ENCODE data around the gene TFDP1. TPM values are rescaled to one million over a fixed set of nuclear protein-coding genes. Genes with fewer than 3 reads are reported as not detected.

Gene TFDP1
- total and polyA plus RNA-seq, 3 donors from 2014 or later: 72.4 to 135 (median 73.1) TPM

DNA sequence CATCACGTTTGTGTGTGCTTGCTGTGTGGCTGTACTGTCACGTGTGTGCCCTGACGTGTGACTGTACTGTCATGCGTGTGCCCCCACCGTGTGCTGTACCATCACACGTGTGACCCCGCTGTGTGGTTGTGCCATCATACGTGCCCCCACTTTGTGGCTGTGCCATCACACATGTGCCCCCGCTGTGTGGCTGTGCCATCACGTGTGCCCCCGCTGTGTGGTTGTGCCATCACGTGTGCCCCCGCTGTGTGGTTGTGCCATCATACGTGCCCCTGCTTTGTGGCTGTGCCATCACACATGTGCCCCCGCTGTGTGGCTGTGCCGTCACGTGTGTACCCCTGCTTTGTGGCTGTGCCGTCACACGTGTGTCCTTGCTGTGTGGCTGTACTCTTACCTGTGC lies 25.7 kb downstream of the TFDP1 start:
- H3K36me3 ChIP-seq (ENCODE audit: low read depth, missing control alignments): no peaks in the 10 kb centered on the region
- 92 to 93% methylated on average over 19 of the region's 19 CpGs for WGBS, 2 donors
- intact Hi-C loops (cut with DNase I; ENCODE audit: low total_unique reads): no loop called here

GRCh38 chr13:113611996-113612395 lies 27.4 kb downstream of the TFDP1 start:
- DNase-seq: no peak
- no peaks in the 10 kb centered on the region for H3K27me3 ChIP-seq
- no peaks in the 10 kb centered on the region for H3K9me3 ChIP-seq
- H3K4me3 ChIP-seq: no peak overlapping the region
- no peak for TF ChIP-seq POLR2A (IDR thresholded peaks at IDR 0.05)
- no peak for TF ChIP-seq CTCF (IDR thresholded peaks at IDR 0.05)
- intact Hi-C loops (cut with DNase I; ENCODE audit: low total_unique reads): no loop called here
- no peak overlapping the region for H3K27ac ChIP-seq
- 96 to 97% methylated on average over 5 of the region's 5 CpGs for WGBS, 2 donors
- H3K4me1 ChIP-seq: peaks cover 2% of the 10 kb centered on the region
- H3K36me3 ChIP-seq (ENCODE audit: low read depth, missing control alignments): no peaks in the 10 kb centered on the region

More for the DNA sequence above, 25.7 kb downstream of the TFDP1 start:
- Histone ChIP-seq H3K27ac (no peak overlapping the region), H3K4me3 (no peak overlapping the region), H3K27me3 (no peaks in the 10 kb centered on the region), H3K4me1 (peaks cover 5% of the 10 kb centered on the region), H3K9me3 (no peaks in the 10 kb centered on the region)
- no peak for TF ChIP-seq POLR2A (IDR thresholded peaks at IDR 0.05)
- no peak for TF ChIP-seq CTCF (IDR thresholded peaks at IDR 0.05)
- no peak for DNase-seq

- Histone ChIP-seq H3K4me1 (peaks cover 7% of the 10 kb centered on the region), H3K4me3 (no peak overlapping the region), H3K9me3 (no peaks in the 10 kb centered on the region), H3K36me3 (ENCODE audit: low read depth, missing control alignments) (no peaks in the 10 kb centered on the region), H3K27ac (no peak overlapping the region), H3K27me3 (no peaks in the 10 kb centered on the region)
- no peak for DNase-seq
- TF ChIP-seq POLR2A (IDR thresholded peaks at IDR 0.05): no peak
- no peak for TF ChIP-seq CTCF (IDR thresholded peaks at IDR 0.05)
- 86 to 91% methylated on average over 10 of the region's 10 CpGs for WGBS, 2 donors
- intact Hi-C loops (cut with DNase I; ENCODE audit: low total_unique reads): no loop called here
Measured at GRCh38 chr13:113612607-113613006, 28.1 kb downstream of the TFDP1 start.

DNA sequence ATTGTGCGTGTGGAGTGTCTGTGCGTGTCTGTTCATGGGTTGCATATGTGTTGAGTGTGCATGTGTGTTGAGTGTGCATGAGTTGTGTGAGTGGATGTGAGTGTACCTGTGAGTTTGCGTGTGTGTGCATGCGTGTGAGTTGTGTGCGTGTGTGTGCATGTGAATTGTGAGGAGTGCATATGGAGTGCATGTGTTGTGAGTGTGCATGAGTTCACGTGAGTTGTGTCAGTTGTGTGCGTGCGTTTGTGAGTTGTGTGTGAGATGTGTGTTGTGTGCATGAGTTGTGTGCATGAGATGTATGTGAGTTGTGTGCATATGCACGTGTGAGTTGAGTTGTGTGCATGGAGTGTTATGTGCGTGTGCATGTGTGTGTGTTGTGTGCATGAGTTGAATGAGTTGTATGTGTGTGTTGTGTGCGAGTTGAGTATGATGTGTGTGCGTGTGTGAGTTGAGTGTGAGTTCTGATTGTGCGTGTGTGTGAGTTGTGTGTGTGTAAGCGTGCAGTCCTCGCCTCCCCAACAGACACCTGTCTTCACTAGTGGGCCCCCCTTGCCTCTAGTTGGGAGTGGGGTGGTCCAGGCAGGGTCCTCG lies 29.3 kb downstream of the TFDP1 start:
- no peak for TF ChIP-seq POLR2A (IDR thresholded peaks at IDR 0.05)
- TF ChIP-seq CTCF (IDR thresholded peaks at IDR 0.05): no peak
- no peak overlapping the region for H3K27ac ChIP-seq
- peaks cover 7% of the 10 kb centered on the region for H3K4me1 ChIP-seq
- no peak overlapping the region for H3K4me3 ChIP-seq
- no peaks in the 10 kb centered on the region for H3K27me3 ChIP-seq
- WGBS, 2 donors: 83 to 89% methylated on average over 15 to 16 of the region's 16 CpGs
- intact Hi-C loops (cut with DNase I; ENCODE audit: low total_unique reads): no loop called here
- no peaks in the 10 kb centered on the region for H3K36me3 ChIP-seq (ENCODE audit: low read depth, missing control alignments)
- DNase-seq: no peak
- H3K9me3 ChIP-seq: no peaks in the 10 kb centered on the region

DNA sequence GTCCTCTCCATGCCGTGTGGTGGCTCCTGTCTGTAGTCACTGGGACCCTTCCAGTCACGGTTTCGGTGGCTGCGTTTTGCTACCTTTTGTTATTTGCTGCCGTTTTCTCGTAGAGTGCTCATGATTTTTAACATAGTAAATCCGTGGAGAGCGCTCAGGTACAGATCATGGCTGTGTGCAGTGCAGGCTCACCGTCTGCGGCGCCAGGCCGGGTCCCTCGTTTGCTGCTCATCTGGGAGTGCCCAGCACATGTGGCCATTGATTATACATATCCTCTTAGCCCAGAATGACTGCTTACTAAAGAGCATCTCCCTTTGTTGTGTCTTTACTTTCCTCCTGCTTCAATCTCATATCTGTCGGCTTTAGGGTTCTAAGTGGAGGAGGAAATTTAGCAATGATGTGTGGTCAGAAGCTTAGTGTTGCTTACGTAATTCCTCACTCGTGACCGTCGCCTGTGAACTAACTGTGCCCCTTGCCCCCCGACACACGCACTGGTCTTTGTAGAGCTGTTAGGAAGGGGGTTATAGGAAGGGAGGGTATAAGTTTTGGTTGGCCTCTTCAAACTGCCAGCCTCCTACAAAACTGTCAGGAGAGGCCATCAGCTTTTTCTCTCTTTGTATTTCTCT lies 31.8 kb downstream of the TFDP1 start:
- no peaks in the 10 kb centered on the region for H3K9me3 ChIP-seq
- H3K4me3 ChIP-seq: no peak overlapping the region
- intact Hi-C loops (cut with DNase I; ENCODE audit: low total_unique reads): no loop called here
- peaks cover 7% of the 10 kb centered on the region for H3K4me1 ChIP-seq
- TF ChIP-seq POLR2A (IDR thresholded peaks at IDR 0.05): no peak
- no peak for TF ChIP-seq CTCF (IDR thresholded peaks at IDR 0.05)
- 86 to 90% methylated on average over 20 of the region's 20 CpGs for WGBS, 2 donors
- H3K36me3 ChIP-seq (ENCODE audit: low read depth, missing control alignments): no peaks in the 10 kb centered on the region
- no peaks in the 10 kb centered on the region for H3K27me3 ChIP-seq
- no peak for DNase-seq
- H3K27ac ChIP-seq: no peak overlapping the region
